OCI-LY7 (cell line): ENCODE results near the gene ADGRG4. TPM values are rescaled to one million over a fixed set of nuclear protein-coding genes. Genes with fewer than 3 reads are reported as not detected.

ENCODE experiments used
- BruUV-seq: library from RNA; stranded (reverse); fragments of 400-500 nt; replicated peaks from 2 replicates; lab custom pipeline; 2021; lab: Mats Ljungman, UMichigan
- CTCF ChIA-PET: fragments of 300-600 bp; sonication (Branson Sonifier 250); formaldehyde crosslinking; loops from one replicate; lab custom pipeline; 2022; ENCODE audit warnings: antibody characterized with exemption; ENCODE audit not compliant: unreplicated experiment; lab: Charles Lee
- POLR2A ChIA-PET: fragments of 300-600 bp; sonication (Branson Sonifier 250); formaldehyde crosslinking; loops from one replicate; lab custom pipeline; 2022; ENCODE audit warnings: antibody characterized with exemption; lab: Charles Lee
- DNase-seq: peaks from one replicate; pipeline ENCODE4 v3.0.0-alpha.2; 2015; ENCODE audit warnings: low spot score
- H2AFZ ChIP-seq: fragments of 200-600 bp; sonication (generic), shearing (Covaris generic); 2 replicates; pipeline ENCODE4 v1.6.1; 2014; ENCODE audit warnings: mild to moderate bottlenecking, antibody characterized with exemption, low read length, moderate library complexity
- H3K27ac ChIP-seq: fragments of 200-600 bp; sonication (generic); 2 replicates; pipeline ENCODE4 v1.5.1; 2014; ENCODE audit warnings: mixed run types, low read depth, mild to moderate bottlenecking, moderate library complexity, low read length, inconsistent platforms; ENCODE audit not compliant: poor library complexity, severe bottlenecking
- H3K36me3 ChIP-seq: fragments of 200-600 bp; sonication (generic); 2 replicates; pipeline ENCODE4 v1.6.1; 2014; ENCODE audit warnings: mild to moderate bottlenecking, antibody characterized with exemption, low read length, moderate library complexity, mixed read lengths; ENCODE audit not compliant: insufficient read depth
- H3K4me1 ChIP-seq: fragments of 200-600 bp; sonication (generic); 2 replicates; pipeline ENCODE4 v1.5.1; 2014; ENCODE audit warnings: mild to moderate bottlenecking, low read length; ENCODE audit not compliant: insufficient read depth, poor library complexity, severe bottlenecking
- H3K4me2 ChIP-seq: fragments of 200-600 bp; sonication (generic); 2 replicates; pipeline ENCODE4 v1.6.1; 2014; ENCODE audit warnings: mild to moderate bottlenecking, low read length
- H3K4me3 ChIP-seq: fragments of 200-600 bp; sonication (generic); 2 replicates; pipeline ENCODE4 v1.5.1; 2014; ENCODE audit warnings: mild to moderate bottlenecking, low read depth, low read length; ENCODE audit not compliant: poor library complexity, severe bottlenecking
- H3K79me2 ChIP-seq: fragments of 200-600 bp; sonication (generic); 2 replicates; pipeline ENCODE4 v1.6.1; 2016; ENCODE audit warnings: low read depth, mild to moderate bottlenecking, low read length, moderate library complexity, mixed read lengths; ENCODE audit not compliant: insufficient read depth
- H3K9me2 ChIP-seq: fragments of 200-600 bp; sonication (generic); 2 replicates; pipeline ENCODE4 v1.6.1; 2016; ENCODE audit warnings: mild to moderate bottlenecking, low read length, mixed read lengths; ENCODE audit not compliant: insufficient read depth
- H3K9me3 ChIP-seq: fragments of 200-600 bp; sonication (generic); 2 replicates; pipeline ENCODE4 v1.6.1; 2014; ENCODE audit warnings: mild to moderate bottlenecking, mixed run types, low read length, mixed read lengths
- H4K20me1 ChIP-seq: fragments of 200-600 bp; sonication (generic); 2 replicates; pipeline ENCODE4 v1.6.1; 2014; ENCODE audit warnings: mild to moderate bottlenecking, antibody characterized with exemption, low read length, moderate library complexity, mixed read lengths; ENCODE audit not compliant: insufficient read depth
- CTCF ChIP-seq: fragments of 200-600 bp; sonication (generic); conservative IDR thresholded peaks from 2 replicates; pipeline ENCODE4 v1.5.1; 2014; ENCODE audit warnings: mild to moderate bottlenecking, antibody characterized with exemption, low read length, moderate library complexity, mixed read lengths
- EZH2phosphoT487 ChIP-seq: fragments of 200-600 bp; sonication (generic); IDR thresholded peaks from 2 replicates; pipeline ENCODE4 v1.6.1; 2018; ENCODE audit warnings: low read depth, borderline replicate concordance, mild to moderate bottlenecking, mixed run types, antibody characterized with exemption, low read length, moderate library complexity, mixed read lengths
- intact Hi-C: fragments of 100-400 bp; cut with micrococcal nuclease; formaldehyde crosslinking; loops from one replicate; pipeline ENCODE4 v1.10.0; 2022; ENCODE audit not compliant: unreplicated experiment
- total RNA-seq, 2 experiments: library from RNA; depleted of rRNA in 1 of 2; stranded (reverse); fragments of >200 nt in 1 of 2; shearing (Covaris generic) in 1 of 2; gene quantifications; 2 replicates each; pipeline ENCODE4 v1.2.3, GENCODE V29; 2014 to 2022

ADGRG4 gene
- total RNA-seq, 2 experiments from 2014 or later: not detected

GRCh38 chrX:136405126-136405525 lies 104.4 kb downstream of the ADGRG4 start:
- no peak overlapping the region for H3K4me3 ChIP-seq
- no TSS peak for BruUV-seq
- no peaks in the 10 kb centered on the region for H3K36me3 ChIP-seq
- no peak overlapping the region for H3K4me2 ChIP-seq
- no peak for DNase-seq
- no peaks in the 10 kb centered on the region for H3K4me1 ChIP-seq
- POLR2A ChIA-PET: interaction anchor here (0.6 kb wide), 1 partner anchor 1812 kb away, joined by 6 read pairs; no protein-coding TSS in a partner anchor
- no peaks in the 10 kb centered on the region for H3K9me2 ChIP-seq
- H4K20me1 ChIP-seq: no peaks in the 10 kb centered on the region
- no peaks in the 10 kb centered on the region for H3K79me2 ChIP-seq
- H3K9me3 ChIP-seq: no peaks in the 10 kb centered on the region
- intact Hi-C loops: no loop called here
- no peak overlapping the region for H2AFZ ChIP-seq
- TF ChIP-seq EZH2phosphoT487 (no peak), CTCF (no peak)
- CTCF ChIA-PET: no interaction called here
- H3K27ac ChIP-seq: no peak overlapping the region

GRCh38 chrX:136417806-136418205 lies 117.0 kb downstream of the ADGRG4 start:
- Histone ChIP-seq H3K9me2 (no peaks in the 10 kb centered on the region), H3K27ac (no peak overlapping the region), H3K9me3 (no peaks in the 10 kb centered on the region), H3K36me3 (no peaks in the 10 kb centered on the region), H2AFZ (no peak overlapping the region), H3K4me3 (no peak overlapping the region), H4K20me1 (no peaks in the 10 kb centered on the region), H3K4me2 (no peak overlapping the region), H3K79me2 (no peaks in the 10 kb centered on the region), H3K4me1 (no peaks in the 10 kb centered on the region)
- no peak for DNase-seq
- intact Hi-C loops: no loop called here
- ChIA-PET POLR2A (no interaction called here), CTCF (no interaction called here)
- no TSS peak for BruUV-seq
- TF ChIP-seq EZH2phosphoT487 (no peak), CTCF (no peak)

- Histone ChIP-seq H4K20me1 (no peaks in the 10 kb centered on the region), H3K36me3 (no peaks in the 10 kb centered on the region), H3K27ac (no peak overlapping the region), H3K4me2 (no peak overlapping the region), H3K4me3 (no peak overlapping the region), H3K9me3 (no peaks in the 10 kb centered on the region), H3K9me2 (no peaks in the 10 kb centered on the region), H2AFZ (no peak overlapping the region), H3K4me1 (no peaks in the 10 kb centered on the region), H3K79me2 (no peaks in the 10 kb centered on the region)
- BruUV-seq: no TSS peak
- ChIA-PET CTCF (no interaction called here), POLR2A (no interaction called here)
- intact Hi-C loops: no loop called here
- TF ChIP-seq CTCF (no peak), EZH2phosphoT487 (no peak)
- no peak for DNase-seq
Observed at GRCh38 chrX:136421338-136421737, 120.6 kb downstream of the ADGRG4 start.
